IMR-90 (cell line): ENCODE results near the gene CD84.

ENCODE experiments used
- BHLHE40 ChIP-seq: fragments of 150-350 bp; IDR thresholded peaks from 2 replicates; pipeline ENCODE4 v1.6.1; 2016; ENCODE audit warnings: mild to moderate bottlenecking, low read depth, low read length
- CEBPB ChIP-seq: IDR thresholded peaks from 2 replicates; pipeline ENCODE4 v1.6.1; 2012; ENCODE audit warnings: low read depth, low read length, improper control_type of control experiment
- CHD1 ChIP-seq: IDR thresholded peaks from 2 replicates; pipeline ENCODE4 v1.6.1; 2012; ENCODE audit warnings: low read depth, low read length, improper control_type of control experiment
- CTCF ChIP-seq: conservative IDR thresholded peaks from 2 replicates; pipeline ENCODE4 v1.5.1; 2012; ENCODE audit warnings: mild to moderate bottlenecking, low read depth, low read length, improper control_type of control experiment
- ELK1 ChIP-seq: fragments of 150-350 bp; IDR thresholded peaks from 2 replicates; pipeline ENCODE4 v1.6.1; 2016; ENCODE audit warnings: low read depth, mild to moderate bottlenecking, low read length, moderate library complexity, borderline replicate concordance
- MAFK ChIP-seq: IDR thresholded peaks from 2 replicates; pipeline ENCODE4 v1.6.1; 2012; ENCODE audit warnings: low read depth, low read length, improper control_type of control experiment
- NFE2L2 ChIP-seq: fragments of 150-350 bp; IDR thresholded peaks from 2 replicates; pipeline ENCODE4 v1.6.1; 2016; ENCODE audit warnings: low read depth, mild to moderate bottlenecking, low read length
- POLR2A ChIP-seq: IDR thresholded peaks from 2 replicates; pipeline ENCODE4 v1.6.1; 2012; ENCODE audit warnings: mild to moderate bottlenecking, low read depth, low read length
- RAD21 ChIP-seq: IDR thresholded peaks from 2 replicates; pipeline ENCODE4 v1.6.1; 2012; ENCODE audit warnings: low read length, improper control_type of control experiment
- RCOR1 ChIP-seq: IDR thresholded peaks from 2 replicates; pipeline ENCODE4 v1.6.1; 2012; ENCODE audit warnings: mild to moderate bottlenecking, low read length, improper control_type of control experiment; ENCODE audit not compliant: insufficient replicate concordance
- SMC3 ChIP-seq: fragments of 150-350 bp; IDR thresholded peaks from 2 replicates; pipeline ENCODE4 v1.6.1; 2016; ENCODE audit warnings: low read depth, mild to moderate bottlenecking, antibody characterized with exemption, low read length, moderate library complexity
- USF2 ChIP-seq: fragments of 150-350 bp; IDR thresholded peaks from 2 replicates; pipeline ENCODE4 v1.6.1; 2017; ENCODE audit warnings: mild to moderate bottlenecking, antibody characterized with exemption, low read length, low read depth

- TF ChIP-seq POLR2A (no peak), CTCF (no peak), CEBPB (no peak), USF2 (no peak), MAFK (no peak), RAD21 (no peak), RCOR1 (no peak), SMC3 (no peak), CHD1 (no peak), ELK1 (no peak), BHLHE40 (no peak), NFE2L2 (no peak)
Measured at GRCh38 chr1:160548960-160549664, 30.2 kb downstream of the CD84 start.
